Measurements from ENCODE around the gene C1orf167.

- no peak for TF ChIP-seq POLR2A (IDR thresholded peaks at IDR 0.05; ENCODE audit: extremely low read depth, insufficient read length)
- TF ChIP-seq, protein P1, sequence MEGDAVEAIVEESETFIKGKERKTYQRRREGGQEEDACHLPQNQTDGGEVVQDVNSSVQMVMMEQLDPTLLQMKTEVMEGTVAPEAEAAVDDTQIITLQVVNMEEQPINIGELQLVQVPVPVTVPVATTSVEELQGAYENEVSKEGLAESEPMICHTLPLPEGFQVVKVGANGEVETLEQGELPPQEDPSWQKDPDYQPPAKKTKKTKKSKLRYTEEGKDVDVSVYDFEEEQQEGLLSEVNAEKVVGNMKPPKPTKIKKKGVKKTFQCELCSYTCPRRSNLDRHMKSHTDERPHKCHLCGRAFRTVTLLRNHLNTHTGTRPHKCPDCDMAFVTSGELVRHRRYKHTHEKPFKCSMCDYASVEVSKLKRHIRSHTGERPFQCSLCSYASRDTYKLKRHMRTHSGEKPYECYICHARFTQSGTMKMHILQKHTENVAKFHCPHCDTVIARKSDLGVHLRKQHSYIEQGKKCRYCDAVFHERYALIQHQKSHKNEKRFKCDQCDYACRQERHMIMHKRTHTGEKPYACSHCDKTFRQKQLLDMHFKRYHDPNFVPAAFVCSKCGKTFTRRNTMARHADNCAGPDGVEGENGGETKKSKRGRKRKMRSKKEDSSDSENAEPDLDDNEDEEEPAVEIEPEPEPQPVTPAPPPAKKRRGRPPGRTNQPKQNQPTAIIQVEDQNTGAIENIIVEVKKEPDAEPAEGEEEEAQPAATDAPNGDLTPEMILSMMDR (IDR thresholded peaks at IDR 0.05; ENCODE audit: low read depth, low read length), result no peak
- TF ChIP-seq MYC (IDR thresholded peaks at IDR 0.05; ENCODE audit: low read depth, low read length), result no peak
- TF ChIP-seq, protein P2, sequence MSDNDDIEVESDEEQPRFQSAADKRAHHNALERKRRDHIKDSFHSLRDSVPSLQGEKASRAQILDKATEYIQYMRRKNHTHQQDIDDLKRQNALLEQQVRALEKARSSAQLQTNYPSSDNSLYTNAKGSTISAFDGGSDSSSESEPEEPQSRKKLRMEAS (IDR thresholded peaks at IDR 0.05; ENCODE audit: low read depth, low read length), result no peak
Observed at GRCh38 chr1:11735531-11735853, 26.5 kb upstream of the C1orf167 start.

Data from NB4 (cell line).